Mesenchymal stem cell (in vitro differentiated cells and primary cell): ENCODE data around the gene CD7.

ENCODE experiments used
- DNase-seq: peaks from one replicate; pipeline ENCODE4 v3.0.0-alpha.2; 2013
- H2AFZ ChIP-seq: one replicate; pipeline ENCODE4 v1.6.1; 2013; ENCODE audit warnings: low read depth, mild to moderate bottlenecking, control low read depth, inconsistent platforms, low read length, moderate library complexity
- H2AK5ac ChIP-seq: 2 replicates; pipeline ENCODE4 v1.6.1; 2013; ENCODE audit warnings: low read length, moderate library complexity, mild to moderate bottlenecking, inconsistent platforms; ENCODE audit not compliant: severe bottlenecking
- H2BK120ac ChIP-seq: one replicate; pipeline ENCODE4 v1.6.1; 2013; ENCODE audit warnings: low read depth, mild to moderate bottlenecking, inconsistent platforms, low read length, moderate library complexity
- H2BK12ac ChIP-seq, 2 experiments: one replicate each; pipeline ENCODE4 v1.6.1; 2013; ENCODE audit warnings: inconsistent platforms in 2 of 2, low read length in 2 of 2, mild to moderate bottlenecking in 2 of 2, moderate library complexity in 2 of 2, control low read depth in 1 of 2
- H2BK15ac ChIP-seq: one replicate; pipeline ENCODE4 v1.6.1; 2013; ENCODE audit warnings: mild to moderate bottlenecking, low read depth, inconsistent platforms; ENCODE audit not compliant: poor library complexity, severe bottlenecking
- H2BK5ac ChIP-seq: 2 replicates; pipeline ENCODE4 v1.6.1; 2013; ENCODE audit warnings: low read depth, mild to moderate bottlenecking, low read length, control low read depth, inconsistent platforms; ENCODE audit not compliant: poor library complexity, severe bottlenecking
- H3K14ac ChIP-seq, 2 experiments: one replicate each; pipeline ENCODE4 v1.6.1; 2013; ENCODE audit warnings: inconsistent platforms in 2 of 2, low read length in 2 of 2, control low read depth in 1 of 2, mild to moderate bottlenecking in 1 of 2, moderate library complexity in 1 of 2
- H3K18ac ChIP-seq, 2 experiments: one replicate each; pipeline ENCODE4 v1.6.1; 2013; ENCODE audit warnings: inconsistent platforms in 2 of 2, low read length in 2 of 2, control low read depth in 1 of 2, low read depth in 1 of 2, mild to moderate bottlenecking in 1 of 2
- H3K23ac ChIP-seq, 2 experiments: one replicate each; pipeline ENCODE4 v1.6.1; 2013; ENCODE audit warnings: inconsistent platforms in 2 of 2, low read length in 2 of 2, mild to moderate bottlenecking in 2 of 2, moderate library complexity in 2 of 2, control low read depth in 1 of 2
- H3K27ac ChIP-seq: 2 replicates; pipeline ENCODE4 v1.5.1; 2013; ENCODE audit warnings: mild to moderate bottlenecking, moderate library complexity, low read length, control low read depth, inconsistent platforms; ENCODE audit not compliant: poor library complexity, severe bottlenecking
- H3K27me3 ChIP-seq, 2 experiments: 2 replicates each; pipeline versions ENCODE4 v1.6.1 to v1.7.0; 2013; ENCODE audit warnings: low read length in 2 of 2, mild to moderate bottlenecking in 2 of 2, moderate library complexity in 2 of 2, control low read depth in 1 of 2, inconsistent platforms in 1 of 2; ENCODE audit not compliant: control insufficient read depth in 1 of 2, insufficient read depth in 1 of 2
- H3K36me3 ChIP-seq, 2 experiments: 2 replicates each; pipeline versions ENCODE4 v1.6.1 to v1.7.0; 2013; ENCODE audit warnings: low read length in 2 of 2, control low read depth in 1 of 2, inconsistent platforms in 1 of 2, low read depth in 1 of 2, mild to moderate bottlenecking in 1 of 2; ENCODE audit not compliant: insufficient read depth in 2 of 2, control insufficient read depth in 1 of 2
- H3K4ac ChIP-seq, 2 experiments: one replicate each; pipeline ENCODE4 v1.6.1; 2013; ENCODE audit warnings: inconsistent platforms in 2 of 2, low read length in 2 of 2, mild to moderate bottlenecking in 2 of 2, moderate library complexity in 2 of 2, control low read depth in 1 of 2, low read depth in 1 of 2
- H3K4me1 ChIP-seq: 2 replicates; pipeline ENCODE4 v1.6.1; 2013; ENCODE audit warnings: low read depth, low read length, control low read depth; ENCODE audit not compliant: control insufficient read depth, insufficient read depth
- H3K4me2 ChIP-seq: 2 replicates; pipeline ENCODE4 v1.6.1; 2013; ENCODE audit warnings: low read length, mild to moderate bottlenecking, inconsistent platforms; ENCODE audit not compliant: poor library complexity, severe bottlenecking
- H3K4me3 ChIP-seq, 2 experiments: 2 replicates each; pipeline versions ENCODE4 v1.5.1 to v1.7.0; 2013; ENCODE audit warnings: low read length in 2 of 2, mild to moderate bottlenecking in 2 of 2, control low read depth in 1 of 2, low read depth in 1 of 2; ENCODE audit not compliant: insufficient read depth in 1 of 2
- H3K79me1 ChIP-seq: replicated peaks from 2 replicates; pipeline ENCODE4 v1.6.1; 2013; ENCODE audit warnings: mild to moderate bottlenecking, control low read depth, low read length, inconsistent platforms; ENCODE audit not compliant: poor library complexity, severe bottlenecking
- H3K9ac ChIP-seq: 2 replicates; pipeline ENCODE4 v1.7.0; 2013; ENCODE audit warnings: mild to moderate bottlenecking, low read length, moderate library complexity
- H3K9me3 ChIP-seq: 2 replicates; pipeline ENCODE4 v1.7.0; 2013; ENCODE audit warnings: mild to moderate bottlenecking, low read length; ENCODE audit not compliant: control insufficient read depth
- H4K8ac ChIP-seq: one replicate; pipeline ENCODE4 v1.6.1; 2013; ENCODE audit warnings: inconsistent platforms, mild to moderate bottlenecking, low read length, moderate library complexity
- H4K91ac ChIP-seq: one replicate; pipeline ENCODE4 v1.6.1; 2013; ENCODE audit warnings: mild to moderate bottlenecking, low read length, inconsistent platforms
- WGBS: methylation state at CpG from one replicate; pipeline ENCODE4 v1.1.7; 2013; ENCODE audit warnings: mixed read lengths; 5-methylcytosine and 5-hydroxymethylcytosine counted together

The CD7 gene

GRCh38 chr17:82299452-82299851, 18.0 kb downstream of the CD7 start:
- DNase-seq = no peak
- H3K4ac ChIP-seq = no peak overlapping the region
- H3K4me2 ChIP-seq = no peak overlapping the region
- H2BK15ac ChIP-seq = no peak overlapping the region
- no peaks in the 10 kb centered on the region for H3K36me3 ChIP-seq
- H3K27me3 ChIP-seq = peaks cover 0 to 6% of the 10 kb centered on the region in 2 experiments
- H2BK5ac ChIP-seq = no peak overlapping the region
- no peaks in the 10 kb centered on the region for H3K9me3 ChIP-seq
- H3K4me3 ChIP-seq = no peak overlapping the region
- H3K27ac ChIP-seq = no peak overlapping the region
- H3K9ac ChIP-seq = no peak overlapping the region
- H3K23ac ChIP-seq = no peak overlapping the region
- no peak overlapping the region for H3K18ac ChIP-seq
- peaks cover 37% of the 10 kb centered on the region for H3K4me1 ChIP-seq
- no peak overlapping the region for H4K8ac ChIP-seq
- H3K79me1 ChIP-seq = no peaks in the 10 kb centered on the region
- peak overlapping the region in 1 of 2 experiments; percentile 15 for H2BK12ac ChIP-seq
- H3K14ac ChIP-seq = no peak overlapping the region
- no peak overlapping the region for H2AK5ac ChIP-seq
- H2AFZ ChIP-seq = no peak overlapping the region
- 77% methylated on average over 10 of the region's 10 CpGs for WGBS
- no peak overlapping the region for H2BK120ac ChIP-seq
- H4K91ac ChIP-seq = no peak overlapping the region

- no peak overlapping the region for H2BK120ac ChIP-seq
- peak overlapping the region in 1 of 2 experiments; percentile 71 for H3K4me3 ChIP-seq
- peak overlapping the region; percentile 92 for H3K9ac ChIP-seq
- WGBS = 89% methylated on average over 27 of the region's 27 CpGs
- H3K4me2 ChIP-seq = no peak overlapping the region
- no peak overlapping the region for H2AFZ ChIP-seq
- peak overlapping the region; percentile 18 for H4K91ac ChIP-seq
- H2BK15ac ChIP-seq = no peak overlapping the region
- no peak overlapping the region for H2BK12ac ChIP-seq
- no peak overlapping the region for H2BK5ac ChIP-seq
- peaks cover 0 to 6% of the 10 kb centered on the region in 2 experiments for H3K27me3 ChIP-seq
- no peaks in the 10 kb centered on the region for H3K9me3 ChIP-seq
- no peak overlapping the region for H3K18ac ChIP-seq
- no peaks in the 10 kb centered on the region for H3K79me1 ChIP-seq
- DNase-seq = no peak
- peak overlapping the region; percentile 55 for H2AK5ac ChIP-seq
- H3K14ac ChIP-seq = no peak overlapping the region
- H4K8ac ChIP-seq = no peak overlapping the region
- H3K36me3 ChIP-seq = no peaks in the 10 kb centered on the region
- peaks cover 39% of the 10 kb centered on the region for H3K4me1 ChIP-seq
- H3K4ac ChIP-seq = no peak overlapping the region
- no peak overlapping the region for H3K27ac ChIP-seq
- no peak overlapping the region for H3K23ac ChIP-seq
These were observed 18.6 kb downstream of the CD7 start for GRCh38 chr17:82298538-82299421.

GRCh38 chr17:82297714-82298537, 19.5 kb downstream of the CD7 start:
- H2BK5ac ChIP-seq = no peak overlapping the region
- H3K4me1 ChIP-seq = peaks cover 38% of the 10 kb centered on the region
- peak overlapping the region; percentile 92 for H3K9ac ChIP-seq
- DNase-seq = peak; percentile 89
- H3K79me1 ChIP-seq = no peaks in the 10 kb centered on the region
- peak overlapping the region; percentile 71 for H4K8ac ChIP-seq
- no peak overlapping the region for H2BK120ac ChIP-seq
- peaks cover 0 to 3% of the 10 kb centered on the region in 2 experiments for H3K27me3 ChIP-seq
- no peak overlapping the region for H2AK5ac ChIP-seq
- H3K4me3 ChIP-seq = peak overlapping the region; percentile 32 to 71
- WGBS = 63% methylated on average over 31 of the region's 36 CpGs
- H2AFZ ChIP-seq = no peak overlapping the region
- H3K36me3 ChIP-seq = no peaks in the 10 kb centered on the region
- H3K9me3 ChIP-seq = no peaks in the 10 kb centered on the region
- H3K14ac ChIP-seq = no peak overlapping the region
- H4K91ac ChIP-seq = peak overlapping the region; percentile 73
- H3K18ac ChIP-seq = peak overlapping the region in 1 of 2 experiments; percentile 83
- peak overlapping the region; percentile 44 for H2BK15ac ChIP-seq
- peak overlapping the region; percentile 49 for H3K4me2 ChIP-seq
- peak overlapping the region; percentile 64 for H3K27ac ChIP-seq
- H2BK12ac ChIP-seq = peak overlapping the region in 1 of 2 experiments; percentile 70
- peak overlapping the region in 1 of 2 experiments; percentile 29 for H3K4ac ChIP-seq
- peak overlapping the region in 1 of 2 experiments; percentile 16 for H3K23ac ChIP-seq

GRCh38 chr17:82297280-82297713, 20.1 kb downstream of the CD7 start:
- H3K9me3 ChIP-seq = no peaks in the 10 kb centered on the region
- H2BK15ac ChIP-seq = no peak overlapping the region
- no peak overlapping the region for H2BK12ac ChIP-seq
- H4K8ac ChIP-seq = no peak overlapping the region
- no peak overlapping the region for H3K23ac ChIP-seq
- H3K36me3 ChIP-seq = no peaks in the 10 kb centered on the region
- H2AK5ac ChIP-seq = no peak overlapping the region
- no peak overlapping the region for H3K4ac ChIP-seq
- H3K4me1 ChIP-seq = peaks cover 39% of the 10 kb centered on the region
- WGBS = 82% methylated on average over 19 of the region's 19 CpGs
- H3K27me3 ChIP-seq = peaks cover 0 to 3% of the 10 kb centered on the region in 2 experiments
- peak overlapping the region in 1 of 2 experiments; percentile 9 for H3K18ac ChIP-seq
- H2BK120ac ChIP-seq = no peak overlapping the region
- H2BK5ac ChIP-seq = no peak overlapping the region
- no peak overlapping the region for H4K91ac ChIP-seq
- peak overlapping the region in 1 of 2 experiments; percentile 71 for H3K4me3 ChIP-seq
- peak overlapping the region; percentile 49 for H3K4me2 ChIP-seq
- peak overlapping the region; percentile 92 for H3K9ac ChIP-seq
- no peak overlapping the region for H2AFZ ChIP-seq
- DNase-seq = peak; percentile 70
- H3K79me1 ChIP-seq = peaks cover 2% of the 10 kb centered on the region
- peak overlapping the region; percentile 64 for H3K27ac ChIP-seq
- H3K14ac ChIP-seq = no peak overlapping the region
